MM.1S (cell line): ENCODE measurements around the gene C10orf95.
"Not testable (repeated sequence)": the region's sequence is repeated elsewhere in the genome, so short reads cannot be mapped to it uniquely, and the experiment has no call there.

Source experiments
- DNase-seq: peaks from one replicate; pipeline ENCODE4 v3.0.0-alpha.2; 2015
- H2AFZ ChIP-seq: fragments of 300-600 bp; sonication (generic); 2 replicates; pipeline ENCODE4 v1.6.0; 2016; ENCODE audit warnings: antibody characterized with exemption, low read length
- H3F3A ChIP-seq: fragments of 300-600 bp; sonication (generic); 2 replicates; pipeline ENCODE4 v1.6.1; 2016; ENCODE audit warnings: mild to moderate bottlenecking, antibody characterized with exemption, low read length, moderate library complexity, mixed read lengths; ENCODE audit not compliant: insufficient read depth
- H3K27ac ChIP-seq: fragments of 300-600 bp; sonication (generic); 2 replicates; pipeline ENCODE4 v1.5.1; 2016; ENCODE audit warnings: mild to moderate bottlenecking, low read length
- H3K27me3 ChIP-seq: fragments of 300-600 bp; sonication (generic); replicated peaks from 2 replicates; pipeline ENCODE4 v1.6.0; 2016; ENCODE audit warnings: low read length; ENCODE audit not compliant: insufficient read depth
- H3K36me3 ChIP-seq: fragments of 300-600 bp; sonication (generic); replicated peaks from 2 replicates; pipeline ENCODE4 v1.6.1; 2016; ENCODE audit warnings: mild to moderate bottlenecking, low read length, mixed read lengths; ENCODE audit not compliant: insufficient read depth
- H3K4me1 ChIP-seq: fragments of 300-600 bp; sonication (generic); 2 replicates; pipeline ENCODE4 v1.6.1; 2016; ENCODE audit warnings: low read length, mixed read lengths
- H3K4me2 ChIP-seq: fragments of 300-600 bp; sonication (generic); 2 replicates; pipeline ENCODE4 v1.6.0; 2016; ENCODE audit warnings: low read depth, low read length
- H3K4me3 ChIP-seq: fragments of 300-600 bp; sonication (generic); 2 replicates; pipeline ENCODE4 v1.5.1; 2016; ENCODE audit warnings: low read length, mixed read lengths
- H3K79me2 ChIP-seq: fragments of 300-600 bp; sonication (generic); 2 replicates; pipeline ENCODE4 v1.6.1; 2016; ENCODE audit warnings: mixed run types, low read length, mixed read lengths
- H3K9ac ChIP-seq: fragments of 300-600 bp; sonication (generic); 2 replicates; pipeline ENCODE4 v1.6.1; 2016; ENCODE audit warnings: low read length, mixed read lengths
- H3K9me2 ChIP-seq: fragments of 300-600 bp; sonication (generic); replicated peaks from 2 replicates; pipeline ENCODE4 v1.6.1; 2016; ENCODE audit warnings: mild to moderate bottlenecking, low read length, mixed read lengths; ENCODE audit not compliant: insufficient read depth
- H3K9me3 ChIP-seq: fragments of 300-600 bp; sonication (generic); replicated peaks from 2 replicates; pipeline ENCODE4 v1.6.1; 2016; ENCODE audit warnings: mild to moderate bottlenecking, low read length, mixed read lengths; ENCODE audit not compliant: insufficient read depth
- H4K20me1 ChIP-seq: fragments of 300-600 bp; sonication (generic); 2 replicates; pipeline ENCODE4 v1.6.1; 2016; ENCODE audit warnings: mild to moderate bottlenecking, low read length, moderate library complexity, mixed read lengths; ENCODE audit not compliant: insufficient read depth
- CTCF ChIP-seq: fragments of 300-600 bp; sonication (generic); IDR thresholded peaks from 2 replicates; pipeline ENCODE4 v1.5.1; 2016; ENCODE audit warnings: antibody characterized with exemption, low read length, mixed read lengths
- EZH2 ChIP-seq: fragments of 300-600 bp; sonication (generic); optimal IDR thresholded peaks from 2 replicates; pipeline ENCODE3; 2017; ENCODE audit warnings: low read depth, mild to moderate bottlenecking, antibody characterized with exemption, low read length, mixed read lengths
- EZH2phosphoT487 ChIP-seq: fragments of 300-600 bp; sonication (generic); IDR thresholded peaks from 2 replicates; pipeline ENCODE4 v1.6.1; 2018; ENCODE audit warnings: antibody characterized with exemption, low read length

C10orf95 gene

DNA sequence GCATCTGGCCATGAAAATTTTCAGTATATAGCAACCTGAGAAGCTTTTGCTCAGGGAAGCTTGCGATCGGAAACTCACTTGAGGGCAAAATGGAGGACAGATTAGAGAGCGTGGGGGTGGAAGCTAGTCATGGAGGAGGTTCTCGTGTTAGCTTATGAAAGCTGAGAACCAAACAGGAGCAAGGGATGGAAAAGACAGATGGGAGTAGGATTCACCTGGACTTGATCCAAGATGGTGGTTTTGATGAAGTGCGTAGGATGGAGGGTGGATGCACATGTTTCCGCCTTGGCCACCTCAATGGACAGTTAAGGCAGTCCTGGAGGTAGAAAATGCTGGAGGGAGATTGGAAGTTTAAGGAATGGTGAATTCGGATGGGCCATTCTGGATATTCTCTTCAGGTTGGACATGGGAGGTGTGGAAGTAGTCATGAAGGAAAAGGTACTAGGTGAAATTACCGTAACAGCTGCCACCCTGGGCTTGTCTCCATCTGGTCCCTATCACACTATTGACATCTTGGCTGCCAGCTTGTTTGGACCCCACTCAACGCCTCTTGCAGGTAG is 6.3 kb upstream of the C10orf95 start:
- no peaks in the 10 kb centered on the region for H3K9me3 ChIP-seq
- H3F3A ChIP-seq: peaks cover 3% of the 10 kb centered on the region; the same call in 1 of the 2 replicates
- H3K9ac ChIP-seq: no peak overlapping the region
- no peak for TF ChIP-seq EZH2phosphoT487
- no peak for TF ChIP-seq EZH2
- TF ChIP-seq CTCF: no peak
- no peaks in the 10 kb centered on the region for H3K27me3 ChIP-seq
- H3K27ac ChIP-seq: no peak overlapping the region
- H3K36me3 ChIP-seq: no peaks in the 10 kb centered on the region
- H3K4me2 ChIP-seq: no peak overlapping the region
- H4K20me1 ChIP-seq: no peaks in the 10 kb centered on the region
- no peak overlapping the region for H3K4me3 ChIP-seq
- H3K79me2 ChIP-seq: no peaks in the 10 kb centered on the region
- peaks cover 14% of the 10 kb centered on the region for H3K4me1 ChIP-seq
- H2AFZ ChIP-seq: no peak overlapping the region
- no peaks in the 10 kb centered on the region for H3K9me2 ChIP-seq
- no peak for DNase-seq

DNA sequence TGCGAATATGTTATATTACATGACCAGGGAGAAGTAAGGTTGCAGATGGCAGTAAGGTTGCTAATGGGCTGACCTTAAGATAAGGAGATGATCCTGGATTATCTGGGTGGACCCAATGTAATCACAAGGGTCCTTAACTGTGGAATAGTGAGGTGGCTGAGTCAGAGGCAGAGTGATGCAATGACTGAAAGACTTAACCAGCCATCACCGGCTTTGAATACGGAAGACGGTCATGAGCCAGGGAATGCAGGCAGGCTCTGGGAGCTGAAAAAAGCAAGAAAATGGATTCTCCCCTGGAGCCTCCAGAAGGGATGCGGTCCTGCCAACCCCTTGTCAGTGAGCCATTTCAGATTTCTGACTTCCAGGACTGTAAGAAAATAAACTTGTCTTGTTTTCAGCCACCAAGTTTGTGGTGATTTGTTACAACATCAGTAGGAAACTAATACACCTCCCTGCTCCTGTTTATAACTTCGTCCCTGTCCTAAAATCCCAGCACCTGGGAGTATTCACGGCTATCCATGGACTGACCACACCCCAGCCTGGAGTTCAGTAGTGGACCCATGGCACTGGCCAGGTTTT is 4.6 kb upstream of the C10orf95 start:
- TF ChIP-seq EZH2phosphoT487 (no peak), EZH2 (no peak), CTCF (no peak)
- Histone ChIP-seq H3F3A (peaks cover 3% of the 10 kb centered on the region; the same call in 1 of the 2 replicates), H4K20me1 (no peaks in the 10 kb centered on the region), H3K9me2 (no peaks in the 10 kb centered on the region), H2AFZ (no peak overlapping the region), H3K79me2 (peaks cover 10% of the 10 kb centered on the region), H3K4me3 (no peak overlapping the region), H3K4me2 (no peak overlapping the region), H3K27ac (no peak overlapping the region), H3K9me3 (no peaks in the 10 kb centered on the region), H3K36me3 (no peaks in the 10 kb centered on the region), H3K27me3 (no peaks in the 10 kb centered on the region), H3K4me1 (peaks cover 11% of the 10 kb centered on the region), H3K9ac (no peak overlapping the region)
- no peak for DNase-seq

GRCh38 chr10:102454662-102455487 is 3.5 kb upstream of the C10orf95 start:
- H3K27ac ChIP-seq, H3K9ac ChIP-seq, H3K9me2 ChIP-seq, H3K4me3 ChIP-seq, H2AFZ ChIP-seq, H3K4me2 ChIP-seq, H3F3A ChIP-seq, H3K27me3 ChIP-seq, H3K36me3 ChIP-seq, DNase-seq, H3K9me3 ChIP-seq, H4K20me1 ChIP-seq, H3K4me1 ChIP-seq: not testable (repeated sequence)
- H3K79me2 ChIP-seq: peaks cover 12% of the 10 kb centered on the region
